Inferior parietal cortex (tissue), 1 donor: ENCODE measurements around the gene ADAM11.

Source experiments
- DNase-seq: peaks from one replicate; pipeline ENCODE4 v3.0.0-alpha.2; 2016; ENCODE audit errors: extremely low spot score

Gene ADAM11

DNA sequence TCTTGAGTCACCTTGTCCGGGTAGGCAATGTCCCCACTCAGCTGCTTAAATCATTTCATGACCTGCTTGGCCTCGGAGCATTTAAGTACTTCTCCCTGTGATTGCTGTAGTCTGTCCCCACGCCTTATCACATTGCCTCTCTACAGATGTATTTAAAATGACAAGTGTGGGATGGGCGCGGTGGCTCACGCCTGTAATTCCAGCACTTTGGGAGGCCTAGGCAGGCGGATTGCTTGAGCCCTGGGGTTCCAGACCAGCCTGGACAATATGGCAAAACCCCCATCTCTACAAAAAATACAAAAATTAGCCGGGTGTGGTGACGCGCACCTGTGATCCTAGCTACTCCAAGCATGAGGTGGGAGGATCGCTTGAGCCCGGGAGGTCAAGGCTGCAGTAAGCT, 72.6 kb downstream of the ADAM11 start:
- no peak for DNase-seq
